Endothelial cell of umbilical vein (primary cell): ENCODE results near the gene ARHGAP18.

Source experiments
- POLR2AphosphoS5 ChIP-seq: IDR thresholded peaks from 2 replicates; pipeline ENCODE4 v1.6.1; 2012; ENCODE audit warnings: low read depth, mild to moderate bottlenecking, control low read depth, low read length, moderate library complexity; ENCODE audit not compliant: insufficient read depth
- TF ChIP-seq, protein P1 (sequence below), 2 donors: IDR thresholded peaks; 1 replicate in 1 of 2; 2 replicates in 1 of 2; pipeline ENCODE4 v1.5.1; 2011; ENCODE audit warnings: low read length in 2 of 2, mild to moderate bottlenecking in 2 of 2, moderate library complexity in 2 of 2, control low read depth in 1 of 2, inconsistent platforms in 1 of 2, low read depth in 1 of 2; ENCODE audit not compliant: insufficient read depth in 1 of 2; ENCODE audit errors: extremely low read depth in 1 of 2
- TF ChIP-seq, protein P2 (sequence below): IDR thresholded peaks from 2 replicates; pipeline ENCODE4 v1.6.1; 2011; ENCODE audit not compliant: insufficient read depth, insufficient read length

DNA sequence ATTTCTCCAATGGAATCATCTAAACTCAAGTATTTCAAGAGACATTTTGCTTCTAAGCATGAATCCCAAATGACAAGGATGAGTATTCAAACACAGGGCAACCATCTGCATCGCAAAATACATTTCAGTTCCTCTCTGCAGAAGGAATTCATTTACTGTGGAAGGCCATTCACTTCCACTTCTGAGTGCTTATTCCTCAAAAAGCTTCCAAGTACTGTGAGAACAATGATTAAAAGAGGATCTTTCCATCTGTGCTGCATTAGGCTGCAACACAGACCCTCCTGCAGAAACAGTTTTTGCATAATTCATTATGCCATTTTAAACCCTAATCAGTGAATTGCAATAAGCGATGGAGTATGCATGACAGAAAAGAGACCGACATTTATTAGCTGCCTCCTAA is 52.5 kb downstream of the ARHGAP18 start:
- TF ChIP-seq POLR2AphosphoS5, result no peak
- TF ChIP-seq, protein P1, sequence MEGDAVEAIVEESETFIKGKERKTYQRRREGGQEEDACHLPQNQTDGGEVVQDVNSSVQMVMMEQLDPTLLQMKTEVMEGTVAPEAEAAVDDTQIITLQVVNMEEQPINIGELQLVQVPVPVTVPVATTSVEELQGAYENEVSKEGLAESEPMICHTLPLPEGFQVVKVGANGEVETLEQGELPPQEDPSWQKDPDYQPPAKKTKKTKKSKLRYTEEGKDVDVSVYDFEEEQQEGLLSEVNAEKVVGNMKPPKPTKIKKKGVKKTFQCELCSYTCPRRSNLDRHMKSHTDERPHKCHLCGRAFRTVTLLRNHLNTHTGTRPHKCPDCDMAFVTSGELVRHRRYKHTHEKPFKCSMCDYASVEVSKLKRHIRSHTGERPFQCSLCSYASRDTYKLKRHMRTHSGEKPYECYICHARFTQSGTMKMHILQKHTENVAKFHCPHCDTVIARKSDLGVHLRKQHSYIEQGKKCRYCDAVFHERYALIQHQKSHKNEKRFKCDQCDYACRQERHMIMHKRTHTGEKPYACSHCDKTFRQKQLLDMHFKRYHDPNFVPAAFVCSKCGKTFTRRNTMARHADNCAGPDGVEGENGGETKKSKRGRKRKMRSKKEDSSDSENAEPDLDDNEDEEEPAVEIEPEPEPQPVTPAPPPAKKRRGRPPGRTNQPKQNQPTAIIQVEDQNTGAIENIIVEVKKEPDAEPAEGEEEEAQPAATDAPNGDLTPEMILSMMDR (IDR thresholded peaks at IDR 0.05; ENCODE audit: extremely low read depth in 1 of 2, insufficient read depth in 1 of 2, low read depth in 1 of 2, low read length in 2 of 2), result no peak
- TF ChIP-seq, protein P2, sequence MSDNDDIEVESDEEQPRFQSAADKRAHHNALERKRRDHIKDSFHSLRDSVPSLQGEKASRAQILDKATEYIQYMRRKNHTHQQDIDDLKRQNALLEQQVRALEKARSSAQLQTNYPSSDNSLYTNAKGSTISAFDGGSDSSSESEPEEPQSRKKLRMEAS, result no peak
